ENCODE data around the gene TSPO2.

GRCh38 chr6:41085182-41085581, 42.9 kb downstream of the TSPO2 start:
- no peak for TF ChIP-seq CTCF (conservative IDR thresholded peaks at IDR 0.05)
- no peak for TF ChIP-seq EZH2 (IDR thresholded peaks at IDR 0.05; ENCODE audit: low read depth)

Data from PC-9 (cell line).